HG02852 (cell line): ENCODE results near the gene URAD.
"Not testable (repeated sequence)": the region's sequence is repeated elsewhere in the genome, so short reads cannot be mapped to it uniquely, and the experiment has no call there.

Source experiments
- ATAC-seq: cut with Tn5 transposase; IDR thresholded peaks from one replicate; pipeline ENCODE4 v1.9.1; 2021; ENCODE audit warnings: mild to moderate bottlenecking, moderate library complexity; ENCODE audit not compliant: unreplicated experiment

URAD gene

DNA sequence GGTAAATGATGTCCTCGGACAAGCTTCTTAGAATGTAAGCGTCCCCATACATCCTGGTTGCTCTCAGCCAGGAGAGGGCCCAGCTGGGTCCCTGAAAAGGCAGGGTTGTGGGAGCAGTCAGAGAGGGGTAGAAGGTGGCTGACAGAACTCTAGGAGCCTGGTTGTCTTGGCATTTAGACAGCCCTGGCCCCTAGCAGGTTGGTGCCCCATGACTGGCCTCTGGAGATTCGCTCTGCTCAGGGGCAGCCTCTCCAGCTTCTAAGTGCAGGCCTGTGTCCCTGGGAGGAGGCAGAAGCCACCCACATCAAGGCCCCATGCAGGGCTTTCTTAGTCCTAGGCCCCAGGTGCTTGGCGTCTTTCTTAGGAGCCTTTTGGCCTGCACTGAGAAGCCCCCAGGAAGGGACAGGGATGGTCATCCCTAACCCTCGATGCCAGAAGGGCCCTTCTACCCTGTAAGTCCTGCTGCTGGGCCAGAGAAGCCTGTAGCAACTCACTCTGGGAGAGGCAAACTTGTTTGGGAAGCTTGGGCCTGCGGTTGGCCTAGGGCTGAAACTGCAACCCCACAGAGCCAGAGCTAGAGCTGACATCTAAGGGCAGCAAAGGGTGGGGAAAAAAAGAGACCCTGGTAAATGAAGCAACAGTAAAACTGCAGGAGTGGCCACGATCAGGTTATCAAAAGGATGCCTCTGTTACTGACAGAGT, 16.6 kb downstream of the URAD start:
- ATAC-seq = no peak

- no peak for ATAC-seq
These were observed 17.3 kb downstream of the URAD start for GRCh38 chr13:27971236-27971645.

DNA sequence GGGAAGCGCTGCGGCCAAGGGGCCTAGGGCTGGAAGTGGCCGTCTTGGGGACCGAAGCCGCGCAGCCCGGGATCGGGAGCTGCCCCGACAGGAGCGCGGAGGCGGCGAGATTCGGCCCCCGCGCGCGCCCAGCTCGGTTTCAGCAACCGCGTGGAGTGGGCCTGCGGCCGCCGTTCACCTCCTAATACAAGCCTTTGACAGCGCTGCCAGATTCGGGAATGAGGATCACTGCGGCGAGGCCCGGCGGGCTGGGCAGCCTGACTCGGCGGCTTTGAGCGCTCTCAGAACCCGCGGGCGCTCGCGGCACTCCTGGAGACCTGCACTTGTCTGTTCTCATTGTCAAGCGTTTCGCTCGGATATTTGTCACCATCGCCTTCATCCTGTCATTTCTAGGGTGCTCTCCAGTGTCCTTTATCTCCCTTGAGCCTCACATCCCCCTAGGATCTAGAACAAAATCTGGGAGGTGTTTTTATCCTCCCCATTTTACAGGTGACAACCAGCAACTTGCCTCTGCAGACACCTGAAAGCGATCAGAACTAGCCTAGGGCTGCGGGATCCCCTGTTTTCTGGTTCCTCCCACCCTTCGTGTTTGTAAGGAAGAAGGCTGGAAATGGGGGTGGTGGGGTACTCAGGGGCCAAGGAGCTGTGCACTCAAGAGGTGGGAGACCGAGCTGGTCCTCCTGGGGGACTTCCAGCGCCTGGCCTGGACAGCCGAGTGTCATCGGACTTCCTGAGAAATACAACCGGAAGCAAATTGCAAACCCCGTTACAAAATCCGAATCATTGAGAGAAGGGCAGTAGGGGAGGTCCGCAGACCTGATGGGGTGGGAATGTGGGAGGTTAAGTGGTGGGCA, 17.9 kb downstream of the URAD start:
- no peak for ATAC-seq

- no peak for ATAC-seq
These were observed 18.6 kb downstream of the URAD start for GRCh38 chr13:27969866-27970229.

GRCh38 chr13:27969082-27969865, 19.2 kb downstream of the URAD start, which contains the start of gene CDX2:
Gene CDX2, minus strand, starts transcription at chr13:27969315. Its CDS starts 309 bp downstream, at chr13:27969006.
- no peak for ATAC-seq

- no peak for ATAC-seq
These were observed 20.0 kb downstream of the URAD start for GRCh38 chr13:27968316-27969081.

DNA sequence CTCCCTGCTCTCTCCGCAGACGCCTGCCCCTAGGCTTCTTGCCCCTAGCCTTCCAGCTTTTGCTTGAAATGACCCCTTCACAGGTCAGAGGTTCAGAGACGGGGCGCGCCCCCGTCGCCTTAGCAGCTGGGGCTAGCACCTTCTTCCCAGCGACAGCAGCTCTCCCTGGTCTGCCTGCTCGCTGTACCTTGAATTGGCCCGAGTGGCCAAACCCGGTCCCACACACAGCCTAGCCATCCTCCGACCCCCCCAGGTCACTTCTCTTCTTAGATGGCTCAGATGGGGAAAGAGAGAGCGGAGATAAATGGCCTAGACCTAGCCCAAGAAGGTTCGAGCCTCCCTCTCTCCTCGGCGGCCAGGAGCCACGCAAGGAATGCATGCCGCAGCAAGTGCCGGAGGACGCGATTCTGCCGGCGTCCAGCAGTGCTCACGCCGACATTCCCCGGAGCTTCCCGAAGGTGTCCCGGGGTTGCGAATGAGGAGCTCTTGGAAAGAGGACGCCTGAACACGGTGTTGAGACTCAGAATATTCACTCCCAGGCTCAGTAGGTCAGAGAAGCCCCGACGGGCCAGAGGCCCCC, 20.7 kb downstream of the URAD start:
- no peak for ATAC-seq

- no peak for ATAC-seq
These were observed 21.2 kb downstream of the URAD start for GRCh38 chr13:27967203-27967735.

DNA sequence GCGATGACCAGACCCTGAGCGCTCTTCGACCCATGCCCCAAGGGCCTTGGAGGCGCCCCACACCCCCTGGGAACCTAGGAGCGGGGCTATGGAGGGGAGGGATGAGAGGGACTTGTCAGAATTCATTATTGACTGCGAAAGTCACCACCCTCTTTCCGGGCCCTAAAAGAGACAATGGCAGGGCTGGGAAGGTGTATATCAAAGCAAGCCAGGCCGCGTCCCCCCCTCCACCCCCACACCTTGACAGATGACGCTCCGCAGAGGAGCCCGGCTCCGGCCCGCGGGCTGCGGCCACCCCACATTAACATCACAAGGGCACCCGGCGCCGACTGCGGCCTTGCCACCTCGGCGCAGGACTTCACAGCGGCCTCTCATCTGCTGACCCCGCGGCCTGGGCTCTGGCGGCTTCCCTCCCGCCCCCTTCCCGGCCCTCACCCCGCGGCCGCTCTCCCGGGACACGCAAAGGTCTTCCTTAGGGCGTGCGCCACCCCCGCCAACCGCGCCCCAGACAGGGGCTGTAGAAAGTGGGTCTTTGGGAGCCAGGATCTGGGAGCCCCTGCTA, 21.8 kb downstream of the URAD start:
- ATAC-seq = no peak

GRCh38 chr13:27965740-27966640, 22.5 kb downstream of the URAD start:
- ATAC-seq = no peak

GRCh38 chr13:27965343-27965739, 23.2 kb downstream of the URAD start:
- no peak for ATAC-seq

- no peak for ATAC-seq
These were observed 23.7 kb downstream of the URAD start for GRCh38 chr13:27964741-27965323.

GRCh38 chr13:27964206-27964605, 24.3 kb downstream of the URAD start:
- not testable (repeated sequence) for ATAC-seq

DNA sequence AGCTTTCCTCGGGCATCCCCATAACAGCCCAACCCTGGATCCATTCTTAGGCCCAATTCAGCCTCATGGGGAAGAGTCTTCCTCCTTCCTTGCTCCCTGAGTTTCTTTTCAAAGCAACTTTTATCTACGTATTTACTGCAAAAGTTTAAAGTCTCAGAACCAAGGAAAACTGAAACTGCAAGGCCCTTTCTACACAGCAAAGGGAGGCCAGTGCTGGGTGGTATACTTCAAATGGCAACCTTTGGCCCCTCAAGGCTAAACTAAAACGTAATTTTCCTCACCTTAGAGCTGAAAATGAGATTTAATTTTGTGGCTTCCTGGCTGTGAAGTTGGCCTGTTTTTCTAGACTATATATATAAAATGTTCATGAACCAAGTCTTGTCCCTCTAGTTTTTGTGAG, 25.0 kb downstream of the URAD start:
- ATAC-seq = no peak

DNA sequence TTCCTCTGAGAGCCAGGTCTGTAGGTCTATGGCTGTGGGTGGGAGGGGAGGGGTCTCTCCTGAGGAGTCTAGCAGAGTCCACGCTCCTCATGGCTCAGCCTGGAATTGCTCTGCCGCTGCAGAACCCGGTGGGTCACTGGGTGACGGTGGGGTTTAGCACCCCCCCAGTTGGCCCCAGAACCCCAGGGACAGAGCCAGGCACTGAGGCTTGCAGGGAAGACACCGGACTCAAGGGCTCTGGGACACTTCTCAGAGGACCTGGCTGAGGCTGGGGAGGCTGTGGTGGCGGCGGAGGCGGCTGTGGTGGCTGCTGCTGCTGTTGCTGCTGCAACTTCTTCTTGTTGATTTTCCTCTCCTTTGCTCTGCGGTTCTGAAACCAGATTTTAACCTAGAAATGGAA, 25.5 kb downstream of the URAD start:
- ATAC-seq = no peak

DNA sequence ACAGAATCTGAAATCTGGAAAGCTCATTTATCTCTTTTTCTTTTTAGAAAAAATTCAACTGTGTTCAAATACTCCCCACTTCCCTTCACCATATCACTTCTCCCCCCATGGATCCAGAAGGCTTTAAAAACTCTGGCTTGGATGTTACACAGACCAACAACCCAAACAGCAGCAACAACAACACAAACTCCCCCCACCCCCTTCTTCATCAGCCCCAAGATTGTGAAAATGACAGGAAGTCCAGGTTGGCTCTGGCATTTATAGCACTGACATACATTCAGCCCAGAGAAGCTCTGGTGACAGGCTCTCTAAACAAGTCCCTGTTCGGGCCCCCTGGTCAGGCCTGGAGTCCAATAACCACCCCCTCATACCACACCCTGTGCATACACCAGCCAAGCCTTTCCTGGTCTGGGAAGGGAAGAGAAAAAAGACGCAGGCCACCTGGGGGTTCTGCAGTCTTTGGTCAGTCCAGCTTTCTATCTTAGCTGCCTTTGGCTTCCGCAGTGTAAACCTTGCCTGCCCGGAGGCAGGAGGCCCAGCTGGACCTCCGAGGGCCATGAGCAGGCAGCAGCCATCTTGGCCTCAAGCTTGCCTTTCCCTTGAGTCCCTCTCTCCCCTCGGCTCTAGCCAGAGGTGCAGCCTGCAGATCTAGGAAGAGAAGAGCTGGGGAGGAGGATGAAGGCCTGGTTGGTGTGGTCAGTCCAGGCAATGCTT, 26.2 kb downstream of the URAD start:
- no peak for ATAC-seq

DNA sequence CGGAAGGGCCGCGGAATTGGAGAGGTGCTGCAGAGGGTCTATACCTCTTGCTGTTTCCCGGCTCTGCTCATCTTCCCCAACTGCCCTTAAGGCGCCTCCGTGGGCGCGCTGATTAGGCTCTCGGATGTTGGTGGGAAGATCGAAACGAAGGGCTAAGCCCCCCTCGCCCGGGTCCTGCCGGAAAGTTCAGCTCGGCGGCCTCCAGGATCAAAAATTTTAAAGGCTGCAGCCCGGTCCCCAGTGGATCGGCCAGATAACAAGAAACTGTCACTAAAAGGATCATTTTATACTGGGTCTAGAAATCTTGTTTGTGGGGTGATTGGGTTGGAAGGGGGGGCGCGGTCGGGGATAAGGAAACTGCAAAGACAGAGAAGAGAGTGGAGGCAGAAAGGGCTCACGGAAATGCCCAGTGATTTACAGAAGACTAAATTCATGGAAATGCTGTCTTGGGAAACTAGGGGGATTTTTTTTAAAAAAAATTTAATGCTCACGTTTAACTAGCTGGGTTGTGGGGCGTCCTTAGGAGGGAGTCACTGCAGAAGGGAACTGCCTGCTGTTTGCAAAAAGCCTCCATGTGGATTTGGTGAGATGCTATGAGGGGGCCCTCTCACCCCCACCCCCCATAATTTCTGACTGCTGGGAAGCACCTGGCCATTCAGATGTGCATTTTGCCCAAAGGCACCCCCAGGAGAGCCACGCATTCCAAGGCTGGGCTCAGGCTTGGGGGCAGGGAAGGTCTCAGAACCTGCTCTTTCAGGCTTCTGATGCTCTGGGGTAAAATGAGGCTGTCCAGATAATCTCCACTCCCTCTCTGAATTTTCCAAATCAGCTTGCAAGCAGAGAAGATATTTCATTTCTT, 27.0 kb downstream of the URAD start:
- no peak for ATAC-seq
